Measurements from ENCODE around the gene PVALB.

The PVALB gene

DNA sequence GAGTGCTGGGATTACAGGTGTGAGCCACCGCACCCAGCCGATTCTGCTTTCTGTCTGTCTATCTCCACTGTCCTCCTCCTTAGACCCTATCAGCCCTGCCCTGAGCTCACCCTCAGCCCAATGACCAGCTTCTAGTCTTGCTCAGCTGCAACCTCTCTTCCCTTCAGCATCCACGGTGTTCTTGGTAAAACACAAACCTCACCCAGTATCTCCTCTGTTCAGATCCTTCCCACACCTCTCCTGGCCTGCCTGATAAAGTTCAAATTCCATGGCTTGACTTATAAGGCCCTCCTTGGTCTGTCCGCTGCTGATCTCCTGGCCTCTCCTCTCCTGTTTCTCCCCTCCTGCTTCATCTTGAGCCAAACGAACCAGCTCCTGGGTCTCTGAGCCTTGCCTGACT is 29.4 kb upstream of the PVALB start:
- no peak for DNase-seq

DNA sequence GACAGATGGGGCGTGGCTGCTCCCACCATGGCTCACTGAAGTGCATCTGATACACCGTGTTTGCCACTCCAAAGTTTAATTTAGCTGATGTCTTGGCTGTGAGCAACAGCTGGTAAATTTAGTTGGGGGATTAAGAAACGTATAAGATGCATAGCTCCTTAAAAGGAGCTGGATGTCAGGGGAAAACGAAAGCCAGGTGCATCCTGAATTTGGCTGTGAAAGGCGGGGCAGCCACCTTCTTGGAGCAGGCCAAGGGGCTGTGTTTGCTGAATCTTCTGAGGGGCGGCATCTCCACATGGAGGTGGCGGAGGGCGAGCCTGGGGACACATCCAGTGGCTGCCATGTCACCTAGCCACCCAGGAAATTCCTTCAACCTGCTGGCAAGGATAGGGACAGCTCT is 23.3 kb upstream of the PVALB start:
- DNase-seq: no peak

DNA sequence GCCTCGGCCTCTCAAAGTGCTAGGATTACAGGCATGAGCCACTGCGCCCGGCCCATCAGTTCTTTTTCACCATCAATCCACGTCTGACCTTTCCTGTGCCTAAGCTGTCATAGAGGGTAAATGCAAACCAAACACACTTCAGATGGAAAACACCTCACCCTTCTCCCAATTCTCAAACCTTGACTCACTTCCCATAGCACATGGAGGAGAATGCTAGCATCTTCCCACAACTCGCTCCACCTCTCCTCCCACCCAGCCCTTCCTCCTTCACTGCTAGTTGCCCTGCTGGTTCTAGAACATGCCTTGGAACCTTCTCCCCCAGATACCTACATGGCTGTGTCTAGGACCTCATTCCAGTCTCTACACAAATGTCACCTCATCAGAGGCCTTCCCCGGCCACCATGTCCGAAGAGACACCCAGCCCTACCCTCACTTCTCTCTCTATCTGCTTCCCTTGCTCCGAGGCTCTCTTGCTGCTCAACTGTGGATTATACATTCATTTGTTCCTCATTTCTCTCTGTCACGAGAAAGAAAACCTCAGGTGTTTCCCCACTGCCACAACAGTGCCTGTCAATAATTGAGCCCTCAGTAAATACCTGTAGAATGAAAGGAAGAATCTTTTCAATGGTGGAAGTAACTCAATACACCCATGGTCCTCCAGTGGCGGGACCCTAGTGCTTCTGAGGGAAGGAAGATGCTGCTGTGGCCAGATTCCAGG is 22.7 kb upstream of the PVALB start:
- DNase-seq: no peak

DNA sequence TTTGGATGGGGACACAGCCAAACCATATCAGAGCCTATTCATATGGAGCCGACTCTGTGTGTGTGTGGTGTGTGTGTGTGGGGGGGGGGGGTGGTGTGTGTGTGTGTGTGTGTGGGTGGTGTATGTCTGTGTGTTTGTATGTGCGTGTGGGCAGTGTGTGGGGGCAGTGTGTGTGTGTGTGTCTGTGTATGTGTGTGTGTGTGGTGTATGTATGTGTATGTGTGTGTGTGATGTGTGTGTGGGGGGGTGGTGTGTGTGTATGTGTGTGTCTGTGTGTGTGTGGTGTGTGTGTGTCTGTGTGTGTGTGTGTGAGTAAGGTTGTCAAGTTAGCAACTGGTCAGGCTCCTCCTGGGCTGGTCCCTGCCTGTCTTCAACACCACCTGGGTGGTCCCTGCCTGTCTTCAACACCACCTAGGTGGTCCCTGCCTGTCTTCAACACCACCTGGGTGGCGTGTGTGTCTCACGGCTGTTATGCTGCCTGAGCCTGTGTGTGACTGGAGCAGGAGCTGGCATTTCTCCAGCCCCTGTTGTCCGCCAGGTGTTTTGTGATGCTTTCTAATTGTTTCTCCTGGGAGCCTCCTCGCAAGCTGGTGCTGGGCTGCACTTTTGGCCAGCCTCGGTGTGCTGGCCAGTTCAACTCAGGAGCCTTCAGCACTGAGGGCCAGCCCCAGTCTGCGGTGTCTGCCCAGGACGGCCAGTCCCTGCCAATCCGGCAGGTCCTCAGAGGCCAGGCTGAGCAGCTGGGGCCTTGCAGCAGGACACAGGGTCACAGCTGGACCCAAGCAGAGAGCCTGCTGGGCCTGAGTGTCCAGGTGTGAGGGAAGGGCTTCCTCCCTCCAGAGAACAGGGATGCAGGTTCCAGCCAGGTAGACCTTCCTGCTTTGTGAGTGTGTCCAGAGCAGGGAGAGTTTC is 21.5 kb upstream of the PVALB start:
- no peak for DNase-seq

DNA sequence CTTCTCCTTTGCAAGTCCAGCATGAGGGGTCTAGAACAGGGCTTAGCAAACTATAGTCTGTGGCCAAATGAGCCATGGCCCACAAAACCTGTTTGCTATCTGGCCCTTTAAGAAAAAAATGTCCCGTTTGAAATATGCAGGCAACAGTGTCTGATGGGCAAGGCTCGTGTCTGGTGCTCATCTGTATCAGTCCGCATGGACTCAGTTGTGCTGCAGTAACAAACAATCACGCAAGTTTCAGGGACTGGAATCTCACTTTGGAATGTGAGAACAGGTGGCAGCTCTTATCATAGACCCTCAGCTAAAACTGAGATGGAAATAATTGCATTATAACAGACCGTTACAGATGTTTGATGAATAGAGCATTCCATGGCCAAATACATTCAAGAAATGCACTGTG is 19.1 kb upstream of the PVALB start:
- DNase-seq: no peak

DNA sequence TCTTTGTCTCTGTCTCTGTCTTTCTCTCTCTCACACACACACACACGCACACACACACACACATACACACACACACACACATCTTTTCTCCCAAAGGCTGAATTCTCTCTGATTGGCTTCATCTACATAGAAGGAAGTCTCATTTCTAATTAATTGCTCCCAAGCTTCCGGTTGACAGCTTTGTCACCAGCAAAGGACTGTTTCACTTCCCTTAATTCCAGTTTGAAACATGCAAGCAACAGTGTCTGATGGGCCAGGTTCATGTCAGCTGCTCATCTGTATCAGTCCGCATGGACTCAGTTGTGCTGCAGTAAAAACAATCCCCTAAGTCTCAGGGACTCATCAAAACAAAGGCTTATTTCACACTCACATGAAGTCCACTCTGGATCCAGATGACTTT is 16.2 kb upstream of the PVALB start:
- DNase-seq: peak; percentile 46 to 72 (median 71)

DNA sequence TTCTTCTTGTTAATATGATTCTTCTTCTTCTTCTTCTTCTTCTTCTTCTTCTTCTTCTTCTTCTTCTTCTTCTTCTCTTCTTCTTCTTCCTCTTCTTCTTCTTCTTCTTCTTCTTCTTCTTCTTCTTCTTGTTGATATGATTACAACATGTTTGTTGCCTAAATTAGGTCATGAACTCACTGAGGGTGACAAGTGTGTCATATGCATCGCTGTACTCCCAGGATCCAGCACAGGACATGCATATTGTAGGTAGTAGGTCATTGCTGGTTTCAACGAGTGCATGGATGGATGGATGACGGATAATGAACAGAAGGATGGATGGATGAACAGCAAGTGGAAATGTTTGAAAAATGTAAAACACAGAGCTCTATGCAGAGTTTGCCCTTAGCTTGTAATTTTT is 14.9 kb upstream of the PVALB start:
- peak; percentile 34 to 49 (median 41) for DNase-seq

DNA sequence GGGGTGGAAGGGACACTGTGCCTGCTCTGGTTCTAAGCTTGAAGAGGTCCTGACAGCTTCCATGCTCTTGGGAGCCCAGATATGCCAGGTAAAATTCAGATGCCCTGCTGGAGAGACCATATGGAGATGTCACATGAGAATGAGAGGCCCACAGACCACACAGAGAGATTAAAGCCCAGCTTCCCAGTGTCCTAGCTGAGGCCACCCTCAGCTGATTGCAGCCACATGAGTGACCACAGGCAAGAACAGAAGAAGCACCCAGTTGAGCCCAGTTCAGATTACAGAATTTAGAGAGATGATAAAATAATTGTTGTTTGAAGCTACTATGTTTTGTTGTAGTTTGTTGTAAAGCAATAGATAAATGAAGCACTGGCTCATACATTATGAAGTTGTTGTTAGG is 14.4 kb upstream of the PVALB start:
- peak in 1 of 3 donors; percentile 13 for DNase-seq

DNA sequence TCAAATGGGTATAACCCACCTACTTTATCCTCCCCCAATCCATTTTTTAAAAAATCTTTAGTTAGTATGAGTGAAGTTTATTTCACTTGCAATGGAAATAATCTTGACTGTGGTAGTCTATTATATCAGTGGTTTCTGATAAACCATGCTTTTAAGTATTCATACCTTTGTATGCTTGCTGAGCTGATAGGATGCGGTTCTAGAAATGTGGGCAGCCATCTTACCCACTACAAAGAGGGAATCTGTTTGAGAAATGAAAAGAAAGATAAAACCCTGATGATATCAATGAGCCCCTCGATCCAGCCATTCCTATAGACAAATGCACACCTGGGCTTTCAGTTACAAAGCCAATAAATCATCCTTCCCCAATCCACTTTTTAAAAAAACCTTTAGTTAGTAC is 13.8 kb upstream of the PVALB start:
- DNase-seq: no peak

DNA sequence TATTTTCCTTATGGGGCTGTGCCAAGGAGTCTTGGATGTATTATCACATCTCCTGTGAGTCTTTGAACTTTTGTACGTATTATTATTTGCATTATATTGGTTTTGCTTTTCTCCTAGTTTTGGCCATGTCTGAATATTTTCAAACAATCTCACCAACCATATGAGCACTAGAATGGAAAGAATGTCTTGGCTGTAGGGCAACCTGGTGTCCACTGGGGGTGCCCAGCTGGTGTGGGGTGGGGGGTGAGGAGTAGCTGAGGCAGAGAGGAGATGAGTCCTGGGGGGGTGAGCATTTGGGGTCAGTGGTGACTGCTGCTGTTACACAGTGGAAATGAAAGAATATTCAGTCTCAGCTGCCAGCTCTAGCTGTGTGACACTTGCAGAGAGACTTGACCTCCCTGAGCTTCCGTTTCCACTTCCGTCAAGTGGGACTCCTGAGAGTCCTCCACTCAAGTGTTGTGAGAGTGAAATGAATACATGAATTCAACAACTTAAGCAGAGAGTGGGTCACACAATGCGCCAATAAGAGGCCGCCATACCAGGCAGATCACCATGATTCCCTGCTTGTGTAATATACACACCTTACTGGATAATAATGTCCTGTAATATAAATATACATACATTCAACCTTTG is 12.7 kb upstream of the PVALB start:
- DNase-seq: no peak

DNA sequence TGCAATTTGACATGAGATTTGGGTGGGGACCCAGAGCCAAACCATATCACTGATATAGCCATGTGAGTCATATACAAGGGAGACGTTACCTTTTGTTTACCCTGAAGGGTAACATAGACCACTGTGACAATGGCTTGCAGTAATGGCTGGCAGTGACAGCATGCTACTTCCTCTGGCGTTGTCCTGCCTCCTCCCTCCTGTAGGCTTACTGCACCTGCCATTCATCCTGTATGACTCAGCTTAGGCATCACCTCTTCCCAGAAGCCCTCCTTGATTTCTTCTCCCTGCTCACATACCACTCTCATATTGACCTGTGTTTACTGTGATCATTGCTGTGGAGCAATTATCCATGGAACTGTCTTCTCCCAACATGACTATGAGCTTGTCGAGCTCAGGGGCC is 12.0 kb upstream of the PVALB start:
- no peak for DNase-seq

DNA sequence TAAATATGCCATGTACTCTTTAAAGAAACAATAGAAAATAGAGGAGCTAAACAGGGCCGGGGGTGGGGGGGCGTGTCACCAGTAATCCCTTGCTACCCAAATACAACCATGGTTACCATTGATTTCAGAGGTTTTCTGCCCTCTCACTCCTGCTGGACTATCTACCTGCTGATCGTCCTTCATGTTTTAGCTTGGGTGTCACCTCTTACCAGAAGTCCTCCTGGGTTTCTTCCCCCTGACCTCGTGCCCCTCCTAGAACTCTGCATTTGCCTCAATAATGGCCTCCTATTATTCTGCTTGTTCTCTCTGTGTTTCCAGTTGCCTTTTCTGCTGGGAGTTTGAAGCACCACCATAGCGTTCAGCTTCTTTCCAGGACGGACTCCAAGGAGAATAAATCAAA is 9.4 kb upstream of the PVALB start:
- DNase-seq: no peak

DNA sequence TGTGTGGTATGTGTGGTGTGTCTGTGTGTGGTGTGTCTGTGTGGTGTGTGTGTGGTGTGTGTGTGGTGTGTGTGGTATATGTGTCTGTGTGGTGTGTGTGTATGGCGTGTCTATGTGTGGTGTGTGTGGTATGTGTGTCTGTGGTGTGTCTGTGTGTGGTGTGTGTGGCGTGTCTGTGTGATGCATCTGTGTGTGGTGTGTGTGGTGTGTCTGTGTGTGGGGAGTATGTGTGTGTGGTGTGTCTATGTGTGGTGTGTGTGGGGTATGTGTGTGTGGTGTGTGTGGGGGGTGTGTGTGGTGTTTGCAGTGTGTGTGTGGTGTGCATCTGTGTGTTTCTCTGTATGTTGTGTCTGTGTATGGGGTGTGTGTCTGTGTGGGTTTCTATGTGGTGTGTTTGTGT is 7.8 kb upstream of the PVALB start:
- DNase-seq: no peak

DNA sequence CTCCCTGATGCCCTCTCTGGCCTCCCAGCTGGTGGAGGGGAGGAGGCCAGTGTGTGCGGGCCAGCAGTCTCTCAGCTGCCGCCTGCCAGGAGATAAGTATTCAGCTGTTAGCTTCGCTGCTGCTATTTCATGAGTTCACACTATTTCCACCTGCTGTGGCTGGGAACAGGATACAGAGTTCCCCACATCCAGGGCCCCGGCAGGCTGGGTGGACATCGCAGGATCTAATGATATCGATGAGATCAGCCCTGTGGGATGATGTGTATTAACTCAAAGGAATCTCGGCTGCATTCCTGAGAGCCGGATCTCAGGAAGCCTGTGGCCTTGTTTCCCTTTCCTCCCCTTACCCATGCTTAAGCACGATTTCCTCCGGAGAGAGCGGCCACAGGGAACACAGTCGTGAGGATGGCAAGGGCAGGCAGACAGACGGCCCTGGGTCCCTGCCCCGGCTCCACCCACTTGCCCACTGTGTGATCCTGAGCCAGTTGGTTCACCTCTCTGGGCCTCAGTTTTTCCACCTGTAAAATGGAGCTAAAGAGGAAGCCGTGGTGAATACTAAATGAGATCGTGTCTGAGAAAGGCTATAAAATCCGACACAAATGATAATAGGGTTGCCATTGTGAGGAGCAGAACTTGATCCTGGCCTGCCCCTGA is 6.5 kb upstream of the PVALB start:
- no peak for DNase-seq

DNA sequence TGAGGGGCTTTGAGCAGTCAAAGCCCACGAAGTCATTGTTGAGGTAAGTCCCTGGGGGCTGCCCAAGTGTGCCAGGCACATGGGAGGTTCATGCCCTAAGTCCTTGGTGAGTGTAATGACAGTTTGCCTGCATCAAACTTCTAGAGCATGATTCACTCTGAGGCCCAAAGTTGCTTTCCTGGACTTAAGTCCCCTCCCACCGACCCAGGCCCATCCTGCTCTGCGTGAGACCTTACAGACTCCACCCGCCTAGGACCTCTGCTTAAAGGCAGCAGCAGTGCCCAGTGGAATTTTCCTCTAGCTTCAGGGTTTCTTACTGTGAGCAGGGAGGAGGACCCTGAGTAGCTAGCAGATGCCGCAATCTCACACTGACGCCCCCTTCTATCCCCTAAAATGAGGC is 5.7 kb upstream of the PVALB start:
- DNase-seq: no peak

DNA sequence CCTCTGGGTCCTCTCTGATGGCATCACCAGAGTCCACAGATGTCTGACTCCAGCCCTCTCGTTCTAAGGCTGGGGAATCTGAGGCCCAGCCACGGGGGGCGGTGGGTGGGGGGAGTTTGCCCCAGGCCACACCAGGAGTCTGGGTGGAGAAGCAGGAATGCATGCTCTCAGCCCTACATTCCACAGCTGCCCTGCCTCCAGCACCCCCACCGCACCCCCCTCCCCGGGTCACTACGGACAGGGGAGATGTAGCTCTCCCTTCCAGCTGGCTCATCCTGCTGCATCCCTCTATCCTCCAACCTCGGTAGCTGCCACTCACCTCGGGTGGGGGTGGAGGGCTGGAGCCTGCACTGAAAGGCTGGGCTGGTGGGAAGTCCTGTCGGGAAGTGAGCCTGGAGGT is 2.3 kb upstream of the PVALB start:
- DNase-seq: no peak

DNA sequence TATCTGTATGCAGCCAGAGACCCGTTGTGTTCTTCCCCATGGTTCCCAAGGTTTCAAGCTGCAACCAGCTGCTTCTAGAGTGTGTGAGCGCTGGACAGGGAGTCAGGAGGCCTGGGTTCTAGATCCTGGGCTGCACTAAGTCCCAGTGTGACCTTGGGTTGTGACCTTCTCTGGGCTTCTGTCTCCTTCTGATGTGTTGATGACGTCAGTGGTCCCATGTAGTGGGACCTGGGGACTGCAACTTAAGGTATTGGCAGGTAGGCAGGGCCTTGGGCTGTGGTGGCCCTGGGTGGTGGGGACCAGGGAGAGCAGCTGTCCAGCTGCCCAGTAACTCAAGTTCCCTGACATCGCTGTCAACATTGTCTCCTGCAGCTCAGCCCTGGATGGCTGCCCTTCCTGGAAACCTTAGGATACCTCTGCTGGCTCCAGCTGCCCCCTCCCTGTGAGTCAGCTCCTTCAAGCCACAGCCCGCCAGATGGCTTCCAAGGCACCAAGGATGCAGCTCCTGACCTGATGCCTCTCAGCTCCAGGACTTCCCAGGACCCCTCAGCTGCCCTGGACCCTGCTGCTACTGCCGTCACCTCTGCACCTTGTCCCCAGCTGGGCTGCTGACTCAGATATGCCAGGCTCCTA is 1.3 kb upstream of the PVALB start:
- DNase-seq: no peak

DNA sequence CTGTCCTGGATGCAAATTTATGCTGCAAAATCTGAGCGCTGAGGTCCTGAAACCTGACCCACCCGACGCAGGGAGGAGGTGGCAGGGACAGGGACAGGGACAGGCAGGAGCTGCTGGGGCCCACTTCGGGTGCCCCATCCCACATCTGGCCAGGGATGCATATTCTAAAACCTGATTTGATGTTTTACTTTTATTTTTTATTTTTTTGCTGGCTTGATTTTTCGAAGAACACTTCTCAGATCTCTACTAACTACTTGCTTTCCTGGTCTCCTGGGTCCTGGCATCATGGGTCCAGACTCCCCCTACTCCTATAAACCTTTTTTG is 652 bp upstream of the PVALB start:
- no peak for DNase-seq

DNA sequence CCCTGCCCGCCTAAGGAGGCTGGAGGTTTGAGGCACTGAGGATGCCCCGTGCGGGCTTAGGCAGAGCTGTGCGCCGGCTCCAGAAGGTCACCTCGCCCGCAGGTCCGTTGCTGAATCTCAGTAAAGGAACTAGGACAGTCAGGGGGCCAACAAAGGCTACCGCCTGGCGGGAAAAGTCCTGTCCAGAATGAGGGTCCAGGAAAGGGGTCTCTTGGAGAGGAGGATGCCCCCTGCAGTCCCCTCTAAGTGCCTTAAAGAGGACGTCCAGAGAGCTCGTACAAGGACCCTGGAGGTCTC is 548 bp downstream of the PVALB start:
- peak in 2 of 3 donors; percentile 16 to 25 for DNase-seq

DNA sequence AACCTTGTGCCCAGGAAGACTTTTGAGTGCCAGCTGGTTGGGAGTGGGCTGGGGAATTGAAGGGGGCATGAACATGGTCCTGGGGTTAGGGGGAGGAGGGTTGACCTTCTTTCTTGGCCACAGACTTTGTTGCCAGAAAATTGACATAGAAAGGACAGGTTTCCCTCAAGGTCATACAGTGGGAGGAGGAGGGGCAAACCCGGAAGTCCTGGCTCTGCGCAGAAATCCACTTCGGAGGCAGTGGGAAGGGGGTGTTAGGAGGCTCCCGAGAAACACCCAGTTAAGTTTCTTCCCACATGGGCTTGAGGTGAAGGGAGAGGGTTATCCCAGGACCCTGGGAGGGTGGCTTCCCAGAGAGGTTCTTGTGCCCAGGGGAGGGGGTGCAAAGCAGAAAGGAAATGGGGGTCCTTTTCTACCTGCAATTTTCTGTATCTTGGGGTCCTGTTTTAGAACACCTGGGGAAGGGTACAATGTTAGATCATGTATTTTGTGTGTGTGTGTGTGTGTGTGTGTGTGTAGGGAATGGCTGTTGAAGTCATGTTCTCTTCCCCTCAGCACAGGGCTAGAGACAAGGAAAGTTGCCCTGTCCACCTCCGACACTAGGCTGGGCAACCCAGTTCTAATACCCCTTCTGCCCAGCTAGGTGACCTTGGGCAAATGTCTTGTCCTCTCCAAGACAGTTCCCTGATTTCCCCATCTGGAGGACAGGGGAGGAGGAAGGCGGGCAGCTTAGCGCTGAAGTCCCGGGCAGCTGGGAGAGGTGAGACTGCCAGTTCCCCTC is 1.1 kb downstream of the PVALB start:
- DNase-seq: no peak

DNA sequence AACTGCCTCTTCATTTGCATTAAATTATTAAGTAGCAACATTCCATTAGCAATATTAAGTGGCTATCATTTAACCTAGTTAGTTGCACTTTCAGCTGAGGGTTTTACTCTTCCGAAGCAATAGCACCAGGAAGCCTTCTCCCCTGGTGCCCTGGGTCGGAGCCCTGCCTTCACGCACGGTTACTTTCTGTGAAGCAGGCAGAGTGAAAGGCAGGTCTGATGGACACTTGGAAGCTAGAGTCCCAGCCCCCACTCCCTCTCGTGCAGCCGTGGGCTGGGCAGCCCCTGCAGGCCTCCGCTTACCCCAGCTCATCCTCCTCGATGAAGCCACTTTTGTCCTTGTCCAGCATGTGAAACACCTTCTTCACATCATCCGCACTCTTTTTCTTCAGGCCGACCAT is 2.0 kb downstream of the PVALB start:
- no peak for DNase-seq

DNA sequence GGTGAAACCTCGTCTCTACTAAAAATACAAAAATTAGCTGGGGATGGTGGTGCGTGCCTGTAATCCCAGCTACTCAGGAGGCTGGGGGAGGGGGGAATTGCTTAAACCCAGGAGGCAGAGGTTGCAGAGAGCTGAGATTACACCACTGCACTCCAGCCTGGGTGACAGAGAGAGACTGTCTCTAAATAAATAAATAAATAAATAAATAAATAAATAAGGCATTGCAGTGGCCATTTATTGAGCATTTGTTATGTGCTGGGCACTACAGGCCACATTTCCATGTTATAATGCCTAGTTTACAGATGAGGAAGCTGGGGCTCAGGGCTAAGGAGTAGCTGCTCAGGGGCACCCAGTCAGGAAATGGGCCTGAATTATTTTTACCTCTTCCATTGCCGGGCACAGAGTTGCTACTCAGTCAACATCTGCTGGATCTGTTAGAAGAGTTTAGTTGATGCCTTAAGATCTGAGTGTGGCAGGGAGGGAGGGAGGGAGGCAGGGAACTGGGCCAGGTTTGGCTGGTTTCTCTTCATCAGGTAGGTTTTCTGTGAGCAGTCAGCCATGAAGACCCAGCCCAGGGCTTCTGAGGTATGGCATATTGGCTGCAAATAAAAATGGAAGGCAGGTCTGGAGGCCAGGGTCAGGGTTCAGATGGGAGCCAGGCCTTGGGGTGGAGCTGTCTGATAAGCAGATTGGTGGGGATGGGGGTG is 5.6 kb downstream of the PVALB start:
- no peak for DNase-seq

Measured in suppressor macrophage treated with lipopolysaccharide for 1 hour (primary cell).